OCI-LY3 (cell line): ENCODE measurements around the gene DYNLT2B.
"Not testable (repeated sequence)": the region's sequence is repeated elsewhere in the genome, so short reads cannot be mapped to it uniquely, and the experiment has no call there.

ENCODE experiments used
- H2AFZ ChIP-seq: fragments of 200-600, 300-600 bp; shearing (Covaris generic); 2 replicates; pipeline ENCODE4 v1.6.0; 2014; ENCODE audit warnings: antibody characterized with exemption, low read depth, low read length
- H3K27ac ChIP-seq: fragments of 200-600, 300-600 bp; sonication (generic); 2 replicates; pipeline ENCODE4 v1.5.1; 2014; ENCODE audit warnings: mild to moderate bottlenecking, low read length, moderate library complexity, mixed read lengths
- H3K27me3 ChIP-seq: fragments of 200-600, 300-600 bp; sonication (generic); 2 replicates; pipeline ENCODE4 v1.6.1; 2014; ENCODE audit warnings: low read depth, low read length, mixed read lengths
- H3K36me3 ChIP-seq: fragments of 200-600, 300-600 bp; sonication (generic); replicated peaks from 2 replicates; pipeline ENCODE3; 2014; ENCODE audit warnings: low read depth, low read length, mixed read lengths
- H3K4me1 ChIP-seq: fragments of 300-600, 200-600 bp; sonication (generic); 2 replicates; pipeline ENCODE4 v1.6.1; 2014; ENCODE audit warnings: low read length, mixed read lengths
- H3K4me2 ChIP-seq: fragments of 200-600, 300-600 bp; sonication (generic); 2 replicates; pipeline ENCODE4 v1.6.1; 2014; ENCODE audit warnings: low read length, mixed read lengths
- H3K4me3 ChIP-seq: fragments of 300-600, 200-600 bp; sonication (generic); 2 replicates; pipeline ENCODE4 v1.5.1; 2014; ENCODE audit warnings: antibody characterized with exemption, mild to moderate bottlenecking, low read length, moderate library complexity
- H3K79me2 ChIP-seq: fragments of 300-600, 200-600 bp; shearing (Covaris generic); 2 replicates; pipeline ENCODE4 v1.6.1; 2014; ENCODE audit warnings: mild to moderate bottlenecking, low read length, mixed read lengths
- H3K9ac ChIP-seq: fragments of 300-600, 200-600 bp; shearing (Covaris generic); 2 replicates; pipeline ENCODE4 v1.6.0; 2014; ENCODE audit warnings: mild to moderate bottlenecking, low read length, moderate library complexity
- H3K9me3 ChIP-seq: fragments of 200-600, 300-600 bp; shearing (Covaris generic); 2 replicates; pipeline ENCODE4 v1.6.1; 2014; ENCODE audit warnings: low read length, mixed read lengths; ENCODE audit not compliant: insufficient read depth
- H4K20me1 ChIP-seq: fragments of 200-600, 300-600 bp; sonication (generic); 2 replicates; pipeline ENCODE4 v1.6.1; 2016; ENCODE audit warnings: low read length, mixed read lengths; ENCODE audit not compliant: insufficient read depth
- CTCF ChIP-seq: fragments of 200-600, 300-600 bp; sonication (generic); IDR thresholded peaks from 2 replicates; pipeline ENCODE4 v1.5.1; 2014; ENCODE audit warnings: antibody characterized with exemption, low read length, low read depth
- EZH2phosphoT487 ChIP-seq: fragments of 200-600 bp; shearing (Covaris generic); IDR thresholded peaks from 2 replicates; pipeline ENCODE4 v1.6.1; 2018; ENCODE audit warnings: antibody characterized with exemption, mixed run types, low read depth

The DYNLT2B gene

GRCh38 chr3:196321162-196321561 lies 3.1 kb upstream of the DYNLT2B start:
- no peak overlapping the region for H3K9ac ChIP-seq
- H3K4me2 ChIP-seq: no peak overlapping the region
- no peaks in the 10 kb centered on the region for H4K20me1 ChIP-seq
- H3K36me3 ChIP-seq: no peaks in the 10 kb centered on the region
- H3K27ac ChIP-seq: no peak overlapping the region
- H3K79me2 ChIP-seq: peaks cover 8% of the 10 kb centered on the region
- H3K9me3 ChIP-seq: no peaks in the 10 kb centered on the region
- no peaks in the 10 kb centered on the region for H3K4me1 ChIP-seq
- TF ChIP-seq CTCF (no peak), EZH2phosphoT487 (no peak)
- no peaks in the 10 kb centered on the region for H3K27me3 ChIP-seq
- H3K4me3 ChIP-seq: no peak overlapping the region
- no peak overlapping the region for H2AFZ ChIP-seq

- Histone ChIP-seq H3K9me3 (no peaks in the 10 kb centered on the region), H3K4me2 (no peak overlapping the region), H4K20me1 (no peaks in the 10 kb centered on the region), H3K9ac (no peak overlapping the region), H3K27ac (no peak overlapping the region), H3K4me1 (no peaks in the 10 kb centered on the region), H3K27me3 (no peaks in the 10 kb centered on the region), H2AFZ (no peak overlapping the region), H3K79me2 (peaks cover 8% of the 10 kb centered on the region), H3K36me3 (no peaks in the 10 kb centered on the region), H3K4me3 (no peak overlapping the region)
- TF ChIP-seq CTCF: no peak
- no peak for TF ChIP-seq EZH2phosphoT487
Observed at GRCh38 chr3:196320137-196320536, 2.1 kb upstream of the DYNLT2B start.

- not testable (repeated sequence) for H3K36me3 ChIP-seq, H3K27me3 ChIP-seq, H3K79me2 ChIP-seq, H3K4me1 ChIP-seq, H4K20me1 ChIP-seq, H3K9me3 ChIP-seq
- Histone ChIP-seq H3K4me2 (peak overlapping the region; percentile 61), H3K9ac (peak overlapping the region; percentile 86), H2AFZ (peak overlapping the region; percentile 83), H3K27ac (peak overlapping the region; percentile 67), H3K4me3 (peak overlapping the region; percentile 89)
Observed at GRCh38 chr3:196316799-196317686, 997 bp downstream of the DYNLT2B start.

GRCh38 chr3:196315821-196316220 lies 2.2 kb downstream of the DYNLT2B start:
- H3K36me3 ChIP-seq: no peaks in the 10 kb centered on the region
- H4K20me1 ChIP-seq: no peaks in the 10 kb centered on the region
- TF ChIP-seq EZH2phosphoT487 (no peak), CTCF (no peak)
- no peak overlapping the region for H3K27ac ChIP-seq
- H3K79me2 ChIP-seq: peaks cover 8% of the 10 kb centered on the region
- no peak overlapping the region for H3K4me2 ChIP-seq
- no peak overlapping the region for H2AFZ ChIP-seq
- no peaks in the 10 kb centered on the region for H3K9me3 ChIP-seq
- H3K4me3 ChIP-seq: no peak overlapping the region
- H3K4me1 ChIP-seq: no peaks in the 10 kb centered on the region
- no peak overlapping the region for H3K9ac ChIP-seq
- H3K27me3 ChIP-seq: no peaks in the 10 kb centered on the region
